Lung microvascular endothelial cell (primary cell): Measurements from ENCODE around the gene ETNPPL. TPM values are rescaled to one million over a fixed set of nuclear protein-coding genes. Genes with fewer than 3 reads are reported as not detected.
"Not testable (repeated sequence)": the region's sequence is repeated elsewhere in the genome, so short reads cannot be mapped to it uniquely, and the experiment has no call there.

Source experiments
- DNase-seq, 2 donors: peaks; one replicate each; pipeline versions ENCODE4 v3.0.0 to v3.0.0-alpha.2; 2010; ENCODE audit warnings: low read depth in 2 of 2
- total RNA-seq: library from RNA; depleted of rRNA; stranded (reverse); fragments of >200 nt; gene quantifications from 2 replicates; pipeline ENCODE4 v1.2.1, GENCODE V29; 2014

The ETNPPL gene
- total RNA-seq, 1 donor from 2014 or later: not detected

DNA sequence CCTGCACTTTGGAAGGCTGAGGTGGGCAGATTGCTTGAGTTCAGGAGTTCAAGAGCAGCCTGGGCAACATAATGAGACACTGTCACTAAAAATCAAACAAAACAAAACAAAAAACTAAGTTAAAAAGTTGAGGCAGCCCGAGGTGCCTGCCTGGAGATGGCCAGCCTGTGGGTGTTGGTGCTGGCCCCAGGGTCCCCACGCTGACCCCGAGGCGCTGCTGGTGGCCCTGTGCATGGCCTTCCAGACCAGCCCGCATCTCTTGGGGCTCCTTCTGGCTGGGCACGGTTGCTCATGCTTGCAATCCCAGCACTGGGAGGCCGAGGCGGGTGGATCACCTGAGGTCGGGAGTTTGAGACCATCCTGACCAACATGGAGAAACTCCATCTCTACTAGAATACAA, 4.4 kb downstream of the ETNPPL start:
- DNase-seq: no peak

DNA sequence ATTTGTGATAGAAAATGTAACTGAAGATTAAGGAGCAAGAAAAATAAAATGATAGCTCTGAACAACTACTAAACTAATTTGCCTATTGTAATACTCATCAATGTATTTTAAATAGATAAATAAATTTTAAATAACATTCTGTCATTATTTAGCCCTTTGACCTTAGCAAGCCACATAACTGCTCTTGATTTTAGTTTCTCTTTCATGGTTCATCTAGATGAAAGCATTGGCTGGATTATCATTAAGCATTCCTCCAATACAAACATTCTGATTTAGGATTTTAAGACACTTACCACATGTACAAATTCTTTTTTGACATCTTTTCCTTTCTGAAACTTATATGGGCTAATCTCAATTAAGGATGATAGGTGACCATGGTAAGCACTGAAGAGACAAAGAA, 8.5 kb downstream of the ETNPPL start:
- DNase-seq: no peak

DNA sequence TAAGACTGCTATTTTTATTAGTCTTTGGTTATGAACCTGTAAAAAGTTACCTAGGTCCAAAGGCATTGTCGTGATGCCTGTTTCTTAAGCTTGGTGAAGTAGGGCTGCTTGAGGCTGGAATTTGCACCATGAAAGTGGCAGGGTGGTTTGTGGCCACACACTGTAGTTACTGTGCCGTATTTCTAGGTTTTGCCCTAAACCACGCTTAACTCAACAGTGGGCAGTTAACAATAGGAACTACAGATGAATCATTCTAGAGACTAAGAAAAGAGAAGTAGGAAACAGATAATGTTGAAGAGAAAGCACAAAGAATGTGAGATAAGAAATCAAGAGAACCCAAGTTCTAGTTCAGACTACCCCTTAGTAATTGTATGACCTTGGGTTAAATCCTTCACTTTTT, 11.5 kb downstream of the ETNPPL start:
- DNase-seq: no peak

DNA sequence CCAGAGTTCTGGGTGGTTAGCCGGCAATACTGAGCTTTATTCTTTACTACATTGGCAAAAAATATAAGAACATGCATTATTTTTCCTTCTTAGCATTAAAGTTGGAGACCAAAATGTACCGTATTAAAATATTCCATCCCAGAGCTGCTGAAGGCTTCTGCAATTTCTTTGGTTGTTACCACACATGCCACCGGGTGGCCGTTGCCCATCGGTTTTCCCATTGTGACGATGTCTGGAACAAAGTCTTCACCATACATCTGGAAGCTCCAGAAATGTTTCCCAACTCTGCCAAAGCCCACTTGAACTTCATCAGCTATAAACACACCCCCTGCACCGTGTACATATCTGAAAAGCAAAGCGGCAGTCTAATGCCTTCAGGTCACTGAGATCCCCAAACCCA, 13.7 kb downstream of the ETNPPL start:
- DNase-seq: no peak

DNA sequence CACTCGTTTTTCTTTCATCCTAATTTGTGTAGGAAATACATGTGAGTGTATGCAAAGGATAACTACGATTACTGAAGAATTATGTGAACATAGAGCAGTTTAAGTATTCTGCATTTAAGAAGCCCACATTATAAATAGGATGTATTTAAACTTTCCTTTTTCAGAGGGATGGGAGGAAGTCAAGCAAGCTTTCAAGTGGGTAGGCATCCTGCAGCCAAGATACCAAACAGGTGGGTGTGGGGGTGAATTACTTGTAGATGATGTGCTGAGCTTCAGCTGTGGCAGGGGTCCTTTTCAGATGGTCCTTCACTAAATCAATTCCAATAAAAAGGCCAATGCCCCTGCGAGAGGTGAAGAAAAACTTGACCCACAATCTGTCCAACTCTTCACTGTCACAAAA, 16.3 kb downstream of the ETNPPL start:
- no peak for DNase-seq

DNA sequence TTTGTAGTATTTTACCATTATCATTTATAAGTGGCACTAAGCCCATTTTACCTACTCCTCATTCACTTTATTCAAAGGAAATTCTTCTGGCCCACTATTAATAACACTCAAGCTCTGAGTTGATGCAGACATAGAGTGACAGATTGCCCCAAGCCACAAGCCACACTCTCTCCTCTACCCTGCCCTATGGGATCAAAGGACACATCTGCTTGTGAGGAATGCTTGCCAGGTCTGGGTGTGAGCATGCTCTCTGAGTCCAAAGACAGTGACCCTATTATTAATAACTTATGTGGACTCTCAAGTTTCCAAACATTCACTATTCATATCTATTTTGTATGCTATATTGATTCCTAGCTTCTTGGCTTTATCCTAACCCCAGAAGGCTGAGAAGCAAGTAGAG, 18.5 kb downstream of the ETNPPL start:
- no peak for DNase-seq

DNA sequence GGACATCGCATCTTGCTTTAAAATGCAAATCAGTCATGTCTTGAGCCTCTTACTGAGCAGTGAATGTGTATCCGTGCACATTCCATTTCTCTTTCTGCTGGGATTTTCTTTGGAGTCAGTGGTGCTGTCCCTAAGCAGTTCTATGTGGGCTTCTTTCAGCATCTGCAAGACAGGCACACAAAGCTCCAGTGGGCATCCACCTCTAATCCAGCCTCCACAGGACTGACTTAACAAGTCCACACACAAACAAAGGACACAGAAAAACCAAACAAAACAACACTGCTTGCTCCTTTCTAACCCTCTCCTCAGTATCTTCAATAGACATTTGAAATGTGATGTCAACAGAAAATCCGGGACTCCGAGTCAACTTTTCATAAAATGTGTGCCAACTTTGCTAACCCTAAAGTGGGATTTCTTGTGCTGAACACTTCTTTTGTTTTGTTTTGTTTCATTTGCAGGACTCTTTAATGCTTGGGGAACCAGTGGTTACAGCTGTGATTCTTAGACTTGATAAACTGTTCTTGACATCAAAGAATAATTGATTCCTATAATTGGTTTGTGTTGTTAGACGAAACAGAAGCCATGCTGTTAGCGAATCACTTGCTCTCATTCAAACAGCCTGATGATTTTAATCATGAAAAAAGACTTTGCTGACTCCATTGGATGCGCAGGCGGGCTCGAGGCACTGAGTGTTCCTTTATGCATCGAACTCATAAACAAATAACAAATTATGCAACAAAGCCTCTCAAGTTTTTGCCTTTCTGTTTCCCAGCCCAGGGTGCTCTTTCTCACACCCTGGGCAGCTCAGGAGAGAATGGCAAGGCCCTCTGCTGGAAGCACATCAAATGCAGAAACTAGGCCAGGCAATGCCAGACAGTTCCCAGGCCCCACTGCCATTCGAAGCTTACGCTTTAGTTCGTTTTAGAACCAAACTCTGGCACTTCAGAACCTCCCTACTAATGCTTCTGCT, 20.1 kb downstream of the ETNPPL start:
- no peak for DNase-seq

DNA sequence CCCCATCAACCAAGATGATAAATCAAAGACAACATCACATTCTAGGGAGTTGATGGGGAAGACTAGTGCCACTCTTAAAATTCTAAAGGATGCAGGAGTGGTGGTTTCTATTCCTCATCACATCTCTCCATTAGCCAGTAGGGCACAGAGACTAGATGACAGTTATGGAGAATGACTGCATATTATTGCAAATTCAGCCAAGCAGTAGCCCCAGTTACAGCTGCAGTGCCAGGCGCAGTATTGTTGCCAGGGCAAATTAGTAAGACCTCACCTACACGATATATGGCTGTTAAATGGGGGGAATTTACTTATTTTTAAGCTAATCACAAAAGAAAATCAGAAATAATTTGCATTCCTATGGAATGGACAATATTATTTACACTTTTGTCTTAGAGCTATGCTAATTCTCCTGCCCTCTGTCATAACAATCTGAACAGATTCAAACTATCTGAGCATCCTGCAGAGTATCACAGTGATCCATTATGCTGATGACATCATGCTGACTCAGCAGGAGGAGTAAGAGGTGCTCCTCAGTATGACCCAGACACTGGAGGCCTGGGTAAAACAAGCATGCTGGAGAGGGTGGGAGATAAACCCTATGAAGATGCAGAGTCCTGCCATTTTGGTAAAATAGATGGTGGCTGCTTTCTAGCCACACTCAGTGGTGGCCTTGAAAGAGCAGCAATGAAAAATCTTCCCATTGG, 24.7 kb downstream of the ETNPPL start:
- DNase-seq: no peak

DNA sequence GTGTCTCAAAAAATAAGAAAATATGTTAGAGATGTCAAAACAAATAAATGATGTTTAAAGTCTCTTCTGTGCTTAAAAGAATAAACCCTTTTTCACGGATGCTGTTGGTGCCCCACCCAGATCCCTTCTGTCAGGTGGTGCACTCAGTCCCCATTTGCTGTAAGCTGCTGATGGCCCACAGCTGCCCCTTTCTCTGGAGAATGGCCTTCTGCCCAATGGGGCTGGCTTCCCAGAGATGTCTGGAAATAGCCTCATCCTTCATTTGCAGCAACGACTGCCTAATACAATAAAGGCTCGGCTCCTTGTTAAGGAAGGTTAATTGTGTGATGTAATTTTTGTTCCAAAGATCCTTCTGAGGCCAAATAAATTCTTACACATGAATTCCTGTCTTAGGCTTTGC, 31.8 kb downstream of the ETNPPL start:
- DNase-seq: no peak

DNA sequence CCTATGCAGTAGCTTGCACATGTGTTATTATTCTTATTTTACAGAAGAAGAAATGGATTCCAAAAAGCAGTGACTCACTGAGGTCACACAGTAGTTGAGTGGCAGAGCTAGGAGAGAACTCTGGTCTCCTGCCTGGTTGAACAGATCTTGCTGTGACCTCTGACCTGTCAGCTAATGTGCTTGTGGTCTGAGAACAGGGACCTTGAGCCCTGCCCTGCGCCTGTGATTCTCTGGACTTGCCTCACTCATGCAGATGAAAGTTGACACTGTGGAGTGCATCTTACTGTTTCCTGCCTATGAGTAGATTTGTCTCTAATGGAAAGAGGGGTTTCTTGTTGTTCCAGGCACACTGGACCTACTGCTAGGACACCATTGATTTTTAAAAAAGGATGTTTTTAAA, 32.3 kb downstream of the ETNPPL start:
- no peak for DNase-seq

DNA sequence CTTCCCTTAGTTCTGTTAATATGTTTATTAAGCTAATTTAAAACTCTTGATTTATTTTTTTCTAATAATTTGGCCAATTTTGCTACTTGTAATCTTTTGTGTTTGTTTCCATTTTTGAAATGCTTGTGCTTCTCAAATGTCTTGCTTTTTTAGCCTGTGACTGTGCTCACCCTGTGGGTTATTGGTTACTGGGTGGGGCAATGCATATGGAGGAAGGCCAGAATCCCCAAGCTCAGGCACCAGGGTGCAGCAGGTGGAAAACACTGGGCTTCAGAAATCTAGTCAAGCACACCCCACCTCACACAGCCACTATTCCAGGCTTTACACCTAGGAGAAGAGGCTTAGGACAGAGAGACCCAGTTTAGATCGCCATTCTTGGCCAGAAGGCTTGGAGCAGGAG, 33.1 kb downstream of the ETNPPL start:
- DNase-seq: no peak

DNA sequence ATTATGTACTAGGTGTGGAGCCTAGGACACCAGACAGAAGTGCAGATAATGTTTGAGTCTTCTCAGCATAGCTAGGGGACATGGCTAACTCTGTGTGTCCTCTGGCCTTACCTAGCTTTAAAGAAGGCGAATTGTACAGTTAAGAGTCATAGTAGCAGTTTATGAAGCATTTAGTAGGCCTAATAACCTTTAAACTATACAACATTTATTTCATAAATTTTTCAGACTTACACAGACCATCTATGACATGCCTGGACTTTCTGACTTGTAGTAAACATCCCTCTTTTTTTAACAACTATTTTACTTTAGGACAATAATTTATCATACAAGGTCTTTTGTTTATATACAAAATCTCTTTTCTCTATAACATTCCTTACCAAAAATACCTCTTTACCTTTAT, 37.4 kb downstream of the ETNPPL start:
- no peak for DNase-seq

DNA sequence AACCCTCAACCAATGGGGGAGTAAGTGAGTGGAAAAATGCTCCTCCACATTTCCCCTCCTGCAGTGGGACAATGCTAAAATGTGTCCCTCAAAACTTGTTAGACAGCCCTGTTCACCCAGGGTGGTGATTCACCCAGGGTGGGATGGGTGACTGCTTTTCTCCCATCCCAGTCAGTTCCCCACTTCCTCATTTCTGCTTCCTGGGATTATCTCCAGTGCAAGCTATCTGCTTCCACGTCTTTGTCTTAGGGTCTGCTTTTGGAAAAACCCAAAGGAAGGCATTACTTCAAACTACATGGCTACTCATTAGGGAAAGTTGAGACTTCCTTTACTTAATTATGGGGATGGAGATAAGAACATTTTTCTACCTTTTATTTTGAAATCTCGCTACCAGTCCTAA, 45.5 kb downstream of the ETNPPL start:
- no peak for DNase-seq

DNA sequence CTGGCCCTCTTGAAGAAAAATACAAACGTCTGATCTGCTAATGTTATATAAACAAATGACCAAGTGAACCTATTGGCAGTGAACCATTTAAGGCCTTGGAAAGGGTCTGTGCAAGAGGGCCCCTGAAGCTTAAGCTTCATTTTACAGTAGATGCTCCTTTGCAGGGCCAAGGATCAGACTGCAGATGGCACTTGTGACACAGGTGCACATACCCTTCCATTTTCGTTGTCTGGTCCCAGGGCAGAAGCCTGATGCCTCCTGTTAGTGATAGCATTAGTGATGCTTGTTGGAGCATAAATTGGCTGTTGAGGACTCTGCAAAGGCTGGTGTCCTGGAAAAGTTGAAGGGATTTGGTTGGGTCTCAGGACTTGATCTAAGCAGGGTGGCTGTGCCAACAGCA, 46.5 kb downstream of the ETNPPL start:
- no peak for DNase-seq

DNA sequence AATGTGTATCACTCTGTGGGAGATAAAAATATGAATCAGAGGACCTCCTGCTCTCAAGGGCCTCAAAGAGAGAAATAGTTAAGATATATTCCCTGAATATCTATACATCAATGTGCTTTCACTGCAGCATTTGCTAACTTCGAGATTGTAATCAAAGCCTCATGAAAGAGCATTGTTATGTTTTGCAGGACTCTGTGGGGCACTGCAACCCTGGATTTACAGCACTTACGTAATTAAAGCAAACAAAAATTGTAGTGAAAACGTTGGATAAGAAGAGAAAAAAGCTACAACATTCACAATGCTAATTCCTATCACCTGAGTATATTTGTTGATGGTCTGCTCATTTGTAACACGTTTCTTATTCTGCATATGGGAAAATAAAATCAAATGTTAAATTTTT, 48.0 kb downstream of the ETNPPL start:
- no peak for DNase-seq

DNA sequence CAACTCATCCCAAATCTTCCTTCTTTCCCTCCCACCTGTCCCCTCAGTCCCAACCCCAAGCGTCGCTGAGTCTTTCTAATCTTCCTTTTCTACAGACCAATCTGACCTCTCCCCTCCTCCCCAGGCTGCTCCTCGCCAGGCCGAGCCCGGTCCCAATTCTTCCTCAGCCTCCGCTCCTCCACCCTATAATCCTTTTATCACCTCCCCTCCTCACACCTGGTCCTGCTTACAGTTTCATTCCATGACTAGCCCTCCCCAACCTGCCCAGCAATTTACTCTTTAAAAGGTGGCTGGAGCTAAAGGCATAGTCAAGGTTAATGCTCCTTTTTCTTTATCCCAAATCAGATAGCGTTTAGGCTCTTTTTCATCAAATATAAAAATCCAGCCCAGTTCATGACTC, 52.3 kb downstream of the ETNPPL start:
- not testable (repeated sequence) for DNase-seq

DNA sequence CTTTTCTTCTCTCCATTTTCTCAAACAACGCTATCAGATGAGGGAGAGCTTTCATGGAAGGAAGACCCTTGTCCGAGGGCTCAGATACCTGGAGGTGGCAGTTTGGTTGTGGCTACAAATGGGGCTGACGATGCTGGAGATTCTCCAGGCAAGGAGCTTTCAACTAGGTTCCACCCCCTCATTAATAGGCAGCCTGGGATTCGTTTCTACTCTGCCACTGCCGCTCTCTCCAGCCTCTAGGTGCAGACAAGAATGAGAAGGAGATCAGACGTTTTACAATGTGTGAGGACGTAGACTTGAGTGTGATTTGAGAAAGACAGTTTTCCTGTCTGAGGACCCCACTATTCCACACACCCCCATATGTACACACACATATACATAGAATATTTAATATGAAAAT, 53.1 kb downstream of the ETNPPL start:
- DNase-seq: no peak

DNA sequence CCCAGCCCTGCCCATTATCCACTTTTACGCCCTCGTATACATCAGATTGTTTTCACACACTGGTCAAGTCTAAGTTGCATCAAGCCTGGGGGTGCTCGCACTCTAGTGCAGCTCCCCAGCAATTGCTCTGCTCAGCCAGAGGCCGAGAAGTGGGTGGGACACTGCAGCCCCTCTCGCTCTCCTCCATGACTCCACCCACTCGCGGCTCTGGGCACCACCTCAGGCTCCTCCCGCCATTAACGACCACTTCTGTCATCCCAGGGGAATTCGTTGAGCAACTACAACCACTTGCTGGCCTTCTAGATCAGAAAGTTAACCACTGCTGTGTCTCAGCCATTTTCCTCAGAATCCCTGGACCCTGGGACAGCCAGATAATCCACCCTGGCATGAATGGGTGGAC, 53.6 kb downstream of the ETNPPL start:
- no peak for DNase-seq

DNA sequence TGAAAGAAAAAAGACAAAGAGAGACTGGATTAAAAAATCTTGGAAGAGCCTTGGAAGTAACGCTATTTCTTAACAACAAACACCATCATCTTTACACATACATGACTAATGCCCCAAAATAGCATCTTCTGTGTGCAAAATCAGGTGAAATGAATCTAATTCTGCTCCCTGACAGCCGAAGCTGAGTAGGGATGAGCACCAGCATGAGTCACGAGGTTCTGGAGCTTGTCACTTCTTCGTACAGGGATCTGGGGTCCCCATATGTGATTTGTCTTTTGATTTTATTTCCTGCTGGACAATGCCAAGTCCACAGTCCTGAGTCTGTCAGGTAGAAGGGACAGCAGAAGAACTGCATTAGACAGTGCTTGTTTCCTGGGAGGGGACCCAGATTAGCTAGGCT, 56.6 kb downstream of the ETNPPL start:
- DNase-seq: no peak

DNA sequence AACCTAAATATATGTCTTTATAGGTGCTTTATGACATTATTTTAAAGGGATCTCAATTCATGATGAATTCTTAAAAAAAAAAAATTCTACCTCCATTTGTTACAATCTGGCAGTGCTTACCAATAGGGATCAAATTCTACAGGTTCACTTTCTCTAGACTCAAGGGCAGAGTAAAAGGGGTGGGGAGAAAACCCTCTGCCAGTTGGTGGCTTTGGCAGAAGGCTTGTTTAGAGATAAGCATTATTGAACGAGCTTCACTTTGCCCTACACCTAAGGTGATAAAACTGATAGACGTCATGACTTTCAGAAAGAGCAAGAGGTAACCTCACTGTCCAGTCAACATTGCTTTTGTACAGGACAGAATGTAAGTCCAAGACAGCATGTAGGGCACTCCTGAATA, 58.9 kb downstream of the ETNPPL start:
- DNase-seq: no peak

DNA sequence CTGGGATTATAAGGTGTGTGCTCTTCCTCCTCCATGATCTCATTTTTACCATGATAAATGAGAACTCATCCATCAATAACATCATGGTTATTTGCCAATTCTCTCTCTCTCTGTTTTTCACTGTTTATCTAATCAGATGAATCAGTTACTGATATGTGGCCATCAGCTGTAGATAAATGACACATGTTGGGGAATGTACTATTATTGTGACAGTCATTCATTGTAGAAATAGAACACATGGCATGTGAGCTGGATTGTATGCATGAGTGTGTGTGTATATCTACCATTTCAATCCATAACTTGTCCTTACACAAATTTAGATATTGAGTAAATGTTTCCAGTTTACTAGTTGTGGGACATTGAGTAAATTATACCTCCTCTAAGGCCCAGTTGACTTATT, 59.5 kb downstream of the ETNPPL start:
- no peak for DNase-seq

DNA sequence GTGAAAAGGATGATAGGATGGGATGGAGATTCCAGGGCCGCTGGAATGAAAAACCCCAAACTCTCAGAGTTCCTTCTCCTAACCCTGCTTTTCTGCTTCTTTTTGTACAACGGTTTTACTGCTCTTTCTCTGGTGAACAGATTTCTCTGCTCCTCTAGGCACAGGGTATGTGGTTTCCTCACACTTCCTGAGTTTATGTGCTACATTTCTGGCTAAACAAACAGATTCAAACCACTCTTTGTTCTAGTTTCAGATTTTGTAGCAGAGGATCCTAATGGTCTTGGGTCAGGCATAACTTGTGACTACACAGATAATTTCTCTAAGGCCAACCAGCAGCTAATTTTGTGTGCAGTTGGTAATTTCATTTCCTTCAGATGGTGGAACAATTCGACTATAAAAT, 59.9 kb downstream of the ETNPPL start:
- peak; percentile 17 to 37 for DNase-seq
